Activated CD4-positive, alpha-beta T cell treated with anti-CD3 and anti-CD28 coated beads, Interleukin-2, amount 50 U/mL, for 4 hours (primary cell): ENCODE results near the gene NUP85.
"Not testable (repeated sequence)": the region's sequence is repeated elsewhere in the genome, so short reads cannot be mapped to it uniquely, and the experiment has no call there.

Experiments used
- DNase-seq, 2 experiments: peaks; one replicate each; pipeline ENCODE4 v3.0.0-alpha.2; 2020

The NUP85 gene, protein sequence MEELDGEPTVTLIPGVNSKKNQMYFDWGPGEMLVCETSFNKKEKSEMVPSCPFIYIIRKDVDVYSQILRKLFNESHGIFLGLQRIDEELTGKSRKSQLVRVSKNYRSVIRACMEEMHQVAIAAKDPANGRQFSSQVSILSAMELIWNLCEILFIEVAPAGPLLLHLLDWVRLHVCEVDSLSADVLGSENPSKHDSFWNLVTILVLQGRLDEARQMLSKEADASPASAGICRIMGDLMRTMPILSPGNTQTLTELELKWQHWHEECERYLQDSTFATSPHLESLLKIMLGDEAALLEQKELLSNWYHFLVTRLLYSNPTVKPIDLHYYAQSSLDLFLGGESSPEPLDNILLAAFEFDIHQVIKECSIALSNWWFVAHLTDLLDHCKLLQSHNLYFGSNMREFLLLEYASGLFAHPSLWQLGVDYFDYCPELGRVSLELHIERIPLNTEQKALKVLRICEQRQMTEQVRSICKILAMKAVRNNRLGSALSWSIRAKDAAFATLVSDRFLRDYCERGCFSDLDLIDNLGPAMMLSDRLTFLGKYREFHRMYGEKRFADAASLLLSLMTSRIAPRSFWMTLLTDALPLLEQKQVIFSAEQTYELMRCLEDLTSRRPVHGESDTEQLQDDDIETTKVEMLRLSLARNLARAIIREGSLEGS

DNA sequence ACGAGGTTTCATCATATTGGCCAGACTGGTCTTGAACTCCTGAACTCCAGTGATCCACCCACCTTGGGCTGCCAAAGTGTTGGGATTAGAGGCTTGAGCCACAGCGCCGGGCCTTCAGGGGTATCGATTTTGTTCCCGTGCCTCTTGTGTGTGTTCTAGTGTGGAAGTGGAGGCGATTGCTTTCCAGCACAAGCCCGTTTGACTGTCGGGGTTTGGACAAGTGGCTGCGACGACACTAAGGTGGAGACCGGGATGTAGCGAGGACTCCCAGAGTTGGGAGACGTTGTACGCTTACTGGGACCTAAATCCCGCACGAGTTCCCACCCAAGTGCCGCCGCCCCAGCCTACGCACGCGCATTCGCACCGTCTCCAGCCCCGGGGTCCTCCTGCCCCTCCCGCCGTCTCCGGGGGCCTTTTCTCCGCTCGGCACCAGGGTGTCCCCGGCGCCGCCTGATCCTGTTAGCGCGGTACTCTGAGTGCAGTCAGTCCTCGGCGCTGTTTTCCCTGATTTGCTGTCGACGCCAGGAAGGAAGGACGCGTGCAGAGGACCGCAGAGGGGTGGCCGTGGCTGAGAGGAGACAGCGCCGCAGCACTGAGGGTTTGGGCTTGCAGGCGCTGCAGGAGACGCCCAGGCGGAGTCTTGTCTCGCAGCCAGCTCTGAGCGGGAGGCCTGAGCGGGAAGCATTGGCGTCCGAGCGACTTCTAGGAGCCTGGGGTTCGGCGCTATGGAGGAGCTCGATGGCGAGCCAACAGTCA is at the start of gene NUP85:
NUP85 (plus strand) TSS at position 643 of the 756 bp plus-strand sequence; CDS start at position 726, 83 bp downstream.
- peak; percentile 89 to 90 for DNase-seq

DNA sequence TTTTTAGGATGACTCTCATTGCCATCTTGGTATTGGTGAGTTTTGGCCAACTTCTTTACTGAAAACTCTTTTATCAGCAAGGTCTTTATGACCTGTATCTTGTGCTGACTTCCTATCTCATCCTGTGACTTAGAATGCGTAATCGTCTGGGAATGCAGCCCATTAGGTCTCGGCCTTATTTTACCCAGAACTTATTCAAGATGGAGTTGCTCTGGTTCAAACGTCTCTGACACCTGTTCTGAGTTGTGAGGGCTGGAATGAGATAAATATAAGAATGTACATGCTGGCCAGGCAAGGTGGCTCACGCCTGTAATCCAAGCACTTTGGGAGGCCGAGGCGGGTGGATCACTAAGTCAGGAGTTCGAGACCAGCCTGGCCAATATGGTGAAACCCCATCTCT is 47.0 kb upstream of the NUP85 start:
- not testable (repeated sequence) for DNase-seq

DNA sequence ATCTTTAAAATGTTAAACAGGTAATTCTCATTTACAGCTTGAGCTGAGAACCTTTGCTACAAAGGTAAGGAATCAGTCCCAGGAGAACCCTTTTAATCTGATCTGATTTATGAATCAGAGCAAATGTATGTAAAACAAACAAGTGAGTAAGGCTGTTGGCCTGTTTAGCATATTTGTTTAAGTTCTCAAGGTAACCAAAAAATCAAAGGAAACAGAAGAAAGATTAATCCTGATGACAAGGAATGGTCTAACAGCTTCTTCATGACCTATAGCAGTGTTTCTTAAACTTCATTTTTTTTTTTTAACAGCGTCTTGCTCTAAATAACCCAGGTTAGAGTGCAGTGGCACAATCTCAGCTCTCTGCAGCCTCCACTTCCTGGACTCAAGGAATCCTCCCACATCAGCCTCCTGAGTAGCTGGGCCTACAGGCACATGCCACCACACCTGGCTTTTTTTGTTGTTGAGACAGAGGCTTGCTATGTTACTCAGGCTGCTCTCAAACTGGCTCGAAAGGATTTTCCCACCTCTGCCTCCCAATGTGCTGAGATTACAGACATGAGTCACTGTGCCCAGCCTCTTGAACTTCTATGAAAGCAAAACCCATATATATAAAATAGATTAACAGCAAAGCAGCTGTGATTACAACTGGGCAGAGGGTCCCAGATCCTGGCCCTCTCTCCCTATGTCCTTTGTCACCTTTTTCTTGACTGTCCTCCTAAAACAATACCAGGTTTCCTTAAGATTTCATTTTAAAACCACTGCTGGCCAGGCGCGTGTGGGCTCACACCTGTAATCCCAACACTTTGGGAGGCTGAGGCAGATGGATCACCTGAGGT is 46.1 kb upstream of the NUP85 start:
- DNase-seq, result no peak

DNA sequence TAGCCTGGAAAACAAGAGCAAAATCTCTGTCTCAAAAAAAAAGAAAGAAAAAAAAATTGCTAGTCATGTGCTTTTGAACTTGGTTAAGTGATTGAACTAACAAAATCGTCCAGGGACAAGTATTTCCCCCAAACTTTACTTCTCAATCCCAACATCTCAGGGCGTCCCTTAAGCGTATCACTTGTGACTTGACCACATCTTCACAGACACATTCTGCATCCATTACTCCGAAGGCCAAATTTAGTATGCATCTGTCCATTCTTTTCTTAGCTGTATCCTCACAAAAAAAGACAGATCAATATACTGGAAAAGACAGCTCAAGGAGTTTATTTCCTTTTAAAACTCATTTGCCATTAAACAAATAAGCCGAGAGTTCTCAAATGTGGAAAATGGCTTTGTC is 45.3 kb upstream of the NUP85 start:
- no peak for DNase-seq

DNA sequence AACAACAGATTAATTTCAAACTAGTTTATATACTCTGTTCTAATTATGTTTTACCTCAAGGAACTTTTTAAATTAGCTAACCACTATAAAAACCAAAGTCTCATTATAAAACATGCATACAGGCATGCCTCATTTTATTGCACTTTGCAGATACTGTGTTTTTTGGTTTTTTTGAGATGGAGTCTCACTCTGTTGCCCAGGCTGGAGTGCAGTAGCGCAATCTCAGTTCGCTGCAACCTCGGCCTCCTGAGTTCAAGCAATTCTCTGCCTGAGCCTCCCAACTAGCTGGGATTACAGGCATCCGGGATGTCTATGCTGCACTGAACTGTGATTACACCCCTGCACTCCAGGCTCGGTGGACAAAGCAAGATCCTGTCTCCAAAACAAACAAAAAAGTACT is 42.4 kb upstream of the NUP85 start:
- DNase-seq, result no peak

DNA sequence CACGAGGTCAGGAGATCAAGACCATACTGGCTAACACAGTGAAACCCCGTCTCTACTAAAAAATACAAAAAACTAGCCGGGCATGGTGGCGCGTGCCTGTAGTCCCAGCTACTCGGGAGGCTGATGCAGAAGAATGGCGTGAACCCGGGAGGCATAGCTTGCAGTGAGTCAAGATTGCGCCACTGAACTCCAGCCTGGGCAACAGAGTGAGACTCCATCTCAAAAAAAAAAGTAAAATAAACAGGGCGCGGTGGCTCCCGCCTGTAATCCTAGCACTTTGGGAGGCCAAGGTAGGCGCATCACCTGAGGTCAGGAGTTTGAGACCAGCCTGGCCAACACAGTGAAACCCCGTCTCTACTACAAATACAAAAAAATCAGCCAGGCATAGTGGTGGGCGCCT is 40.9 kb upstream of the NUP85 start:
- not testable (repeated sequence) for DNase-seq

DNA sequence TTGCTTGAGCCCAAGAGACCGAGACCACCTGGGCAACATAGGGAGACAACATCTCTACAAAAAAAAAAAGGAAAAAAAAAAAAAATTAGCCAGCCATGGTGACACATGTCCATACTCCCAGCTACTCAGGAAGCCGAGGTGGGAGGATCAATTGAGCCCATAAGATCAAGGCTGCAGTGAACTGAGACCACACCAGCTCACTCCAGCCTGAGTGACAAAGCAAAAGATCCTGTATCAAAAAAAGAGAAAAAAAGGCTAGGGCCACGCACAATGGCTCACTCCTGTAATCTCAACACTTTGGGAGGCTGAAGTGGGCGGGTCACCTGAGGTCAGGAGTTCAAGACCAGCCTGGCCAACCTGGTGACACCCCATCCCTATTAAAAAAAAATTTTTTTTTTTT is 36.5 kb upstream of the NUP85 start:
- no peak for DNase-seq

DNA sequence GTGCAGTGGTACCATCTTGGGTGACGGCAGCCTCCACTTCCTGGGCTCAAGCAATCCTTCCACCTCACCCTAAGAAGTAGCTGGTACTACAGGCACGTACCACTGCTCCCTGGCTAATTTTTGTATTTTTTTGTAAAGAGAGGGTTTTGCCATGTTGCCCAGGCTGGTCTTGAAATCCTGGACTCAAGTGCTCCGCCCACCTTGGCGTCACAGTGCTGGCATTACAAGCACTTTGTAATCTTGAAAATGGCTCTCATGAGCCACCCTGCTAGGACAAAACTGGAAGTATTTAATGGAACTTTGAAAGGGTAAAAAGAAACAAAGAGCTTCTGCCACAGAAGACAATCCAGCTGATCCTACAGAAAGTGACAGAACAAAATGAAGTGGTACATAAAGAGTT is 32.0 kb upstream of the NUP85 start:
- no peak for DNase-seq

DNA sequence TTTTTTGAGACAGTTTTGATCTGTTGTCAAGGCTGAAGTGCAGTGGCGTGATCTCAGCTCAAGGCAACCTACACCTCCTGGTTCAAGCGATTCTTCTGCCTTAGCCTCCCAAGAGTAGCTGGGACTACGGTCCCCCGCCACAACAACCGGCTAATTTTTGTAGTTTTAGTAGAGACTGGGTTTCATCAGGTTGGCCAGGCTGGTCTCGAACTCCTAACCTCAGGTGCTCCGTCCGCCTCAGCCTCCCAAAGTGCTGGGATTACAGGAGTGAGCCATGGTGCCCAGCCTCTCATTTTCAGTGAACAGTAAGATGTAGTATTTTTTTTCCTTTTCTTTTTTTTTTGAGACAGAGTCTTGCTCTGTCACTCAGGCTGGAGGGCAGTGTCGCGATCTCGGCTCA is 30.5 kb upstream of the NUP85 start:
- DNase-seq, result no peak

DNA sequence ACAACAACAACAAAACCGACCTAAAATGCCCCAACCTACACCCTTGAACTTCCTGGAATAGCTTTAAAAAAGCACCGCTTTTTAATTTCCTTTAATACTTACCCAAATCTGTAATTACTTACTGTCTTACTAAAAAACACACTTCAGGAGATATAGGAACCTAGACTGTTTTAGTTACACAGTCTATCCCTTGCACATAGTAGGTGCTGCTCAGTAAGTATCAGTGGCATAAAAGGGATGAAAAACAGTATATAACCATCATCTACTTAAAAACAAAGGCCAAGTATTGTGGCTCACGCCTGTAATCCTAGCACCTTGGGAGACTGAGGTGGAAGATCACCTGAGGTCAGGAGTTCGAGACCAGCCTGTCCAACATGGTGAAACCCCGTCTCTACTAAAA is 28.9 kb upstream of the NUP85 start:
- DNase-seq, result no peak

DNA sequence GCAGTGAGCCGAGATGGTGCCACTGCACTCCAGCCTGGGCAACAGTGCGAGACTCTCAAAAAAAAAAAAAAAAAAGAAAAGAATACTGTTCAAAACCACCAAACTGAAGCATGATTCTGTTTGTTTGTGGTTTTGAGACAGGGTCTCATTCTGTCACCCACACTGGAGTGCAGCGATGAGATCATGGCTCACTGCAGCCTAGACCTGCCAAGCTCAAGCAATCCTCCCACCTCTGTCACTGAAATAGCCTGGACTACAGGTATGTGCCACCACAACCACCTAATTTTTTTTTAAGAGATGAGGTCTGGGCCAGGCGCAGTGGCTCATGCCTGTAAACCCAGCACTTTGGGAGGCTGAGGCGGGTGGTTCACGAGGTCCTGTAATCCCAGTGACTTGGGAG is 27.0 kb upstream of the NUP85 start:
- DNase-seq, result no peak

DNA sequence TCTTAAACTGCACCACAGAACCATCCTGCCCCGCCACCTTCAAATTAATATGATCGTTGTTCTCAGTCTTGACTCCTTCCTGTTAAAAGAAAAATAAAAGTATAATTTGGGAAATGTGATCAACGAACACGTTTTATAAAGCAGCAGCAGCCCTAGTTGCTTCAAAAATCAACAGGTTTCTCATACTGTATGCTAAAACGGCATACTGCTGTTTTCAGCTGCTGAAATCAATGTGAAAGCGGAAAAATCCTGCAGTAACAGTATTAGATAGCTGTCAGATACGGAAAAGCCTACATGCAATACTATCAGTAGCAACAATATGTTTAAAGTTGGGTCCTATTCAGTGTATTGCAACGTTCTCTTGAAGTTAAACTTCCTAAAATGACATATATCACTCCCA is 24.4 kb upstream of the NUP85 start:
- no peak for DNase-seq

DNA sequence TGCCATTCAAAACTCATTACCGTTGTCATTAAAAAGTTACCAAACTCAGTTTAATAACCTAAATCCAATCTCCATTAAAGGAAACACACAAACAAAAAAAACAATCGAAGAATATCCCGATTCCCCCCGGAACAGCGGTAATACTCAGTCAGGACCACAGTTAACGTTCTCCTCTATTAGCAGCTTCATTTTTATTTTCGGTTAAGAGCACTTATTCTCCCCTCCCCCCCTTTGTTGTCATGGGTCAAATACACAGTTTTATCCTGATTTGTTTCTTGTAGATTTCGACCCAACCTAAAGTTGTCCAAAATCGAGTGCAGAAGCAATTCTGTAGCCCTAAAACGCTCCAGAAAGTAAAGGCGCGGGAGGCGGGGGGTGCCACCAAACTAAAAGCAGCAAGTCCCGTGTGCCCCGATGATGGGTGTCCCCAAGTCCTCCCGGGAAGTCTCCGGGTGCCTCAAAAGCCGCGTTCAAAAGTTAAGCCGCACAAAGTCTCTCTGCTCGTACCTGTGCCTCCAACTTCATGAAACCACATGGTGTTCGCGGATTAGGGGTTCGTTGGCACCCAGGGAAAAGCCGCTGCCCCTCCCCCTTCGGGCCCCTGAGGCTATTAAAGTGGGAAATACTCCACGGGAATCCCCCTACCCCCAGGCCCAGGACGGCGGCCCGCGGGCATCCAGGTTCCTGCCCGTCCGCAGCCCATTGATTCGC is 23.7 kb upstream of the NUP85 start:
- DNase-seq, result peak; percentile 20 to 25

DNA sequence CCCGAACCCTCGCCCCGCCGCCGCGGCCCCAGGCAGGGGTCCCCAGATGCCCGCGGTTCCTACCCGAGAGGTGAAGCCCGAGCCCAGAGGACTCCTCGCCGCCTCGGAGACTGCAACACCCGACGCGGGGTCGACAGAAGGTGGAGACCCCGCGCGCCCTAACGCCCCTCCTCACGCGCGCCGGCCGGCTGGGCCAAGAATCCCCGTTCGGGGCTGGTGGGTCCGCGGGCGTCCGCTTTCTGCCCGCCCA is 23.2 kb upstream of the NUP85 start:
- DNase-seq, result no peak

DNA sequence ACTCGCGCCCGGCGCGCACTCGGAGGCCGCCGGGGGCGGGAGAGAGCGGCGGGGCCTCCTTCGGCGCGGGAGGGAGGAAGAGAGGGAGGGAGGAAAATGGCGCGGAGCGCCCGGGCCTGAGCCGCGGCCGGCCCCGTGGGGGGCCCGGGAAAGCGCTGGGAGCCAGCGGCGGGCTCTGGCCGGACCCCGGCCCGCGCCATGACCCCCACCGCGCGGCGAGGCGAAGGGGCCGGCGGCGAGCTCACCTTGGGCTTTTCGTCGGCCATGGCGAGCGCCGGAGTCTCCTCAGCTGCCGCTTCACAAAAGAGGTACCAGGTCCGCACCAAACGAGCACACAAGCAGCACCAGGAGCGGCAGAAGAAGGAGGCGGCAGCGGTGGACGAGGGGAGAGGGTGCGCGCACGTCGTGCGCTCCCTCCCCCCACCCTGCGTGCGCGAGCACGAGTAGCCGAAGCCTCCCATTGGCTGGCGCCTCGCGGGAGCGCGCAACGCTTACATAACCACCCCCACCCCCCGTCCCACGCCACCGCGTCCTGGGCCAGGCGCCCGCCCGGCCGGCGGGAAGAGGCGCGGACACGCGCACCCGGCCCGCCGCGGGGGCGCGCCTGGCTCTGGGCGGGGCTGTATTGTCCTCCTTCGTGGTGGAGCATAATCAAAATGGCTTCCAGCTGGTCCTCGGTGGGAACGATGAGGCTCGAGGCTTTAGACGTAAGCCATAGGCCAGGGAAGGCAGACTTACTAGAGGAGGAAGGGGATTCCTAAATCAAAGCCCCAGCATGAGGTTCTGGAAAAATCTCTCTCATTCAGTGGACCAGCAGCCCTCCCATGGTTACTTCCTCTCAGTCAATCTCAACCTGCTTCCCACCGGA is 22.7 kb upstream of the NUP85 start, which contains the start of gene SUMO2:
SUMO2 (minus strand) TSS at position 391 of the 868 bp plus-strand sequence; CDS start at position 266, 125 bp downstream.
- DNase-seq, result peak; percentile 94 to 95

DNA sequence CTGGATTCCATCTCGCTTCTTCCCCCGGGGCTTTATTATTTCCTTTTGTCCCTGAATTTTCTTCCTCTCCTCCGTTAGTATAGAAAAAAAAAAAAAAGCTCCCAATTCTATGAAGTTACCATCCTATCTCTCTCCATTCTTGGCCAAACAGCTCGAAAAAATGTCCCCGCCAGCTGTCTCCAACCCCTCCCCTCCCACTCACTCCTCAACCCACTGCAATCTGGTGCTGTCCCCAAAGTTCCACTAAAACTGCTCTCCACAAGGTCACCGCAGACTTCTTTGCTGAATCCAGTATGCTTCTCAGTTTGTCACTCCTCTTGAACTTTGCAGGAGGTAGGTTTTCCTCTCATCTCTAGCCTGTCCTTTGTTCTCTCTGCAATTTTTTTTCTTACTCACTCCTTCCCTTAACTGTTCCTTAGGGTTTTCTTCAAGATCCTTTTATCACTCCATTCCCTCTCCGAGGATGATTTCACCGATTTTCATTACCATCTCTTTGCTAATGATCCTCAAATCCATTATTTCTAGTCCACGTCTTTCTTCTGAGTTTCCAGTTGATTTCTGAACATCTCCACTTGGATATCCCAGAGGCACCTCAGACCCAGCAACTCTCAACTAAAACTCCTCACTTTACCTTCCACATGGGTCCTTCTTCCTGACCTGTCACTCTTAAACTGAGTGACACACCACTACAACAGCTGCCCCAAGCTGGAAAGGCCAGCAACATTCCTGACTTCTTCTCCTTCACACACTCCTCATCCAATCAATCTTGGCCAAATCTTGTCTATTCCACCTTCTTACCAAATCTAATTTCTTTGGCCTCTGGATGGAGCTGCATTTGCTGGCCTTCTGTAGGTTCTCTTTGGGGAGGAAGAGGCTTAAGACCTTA is 21.2 kb upstream of the NUP85 start:
- DNase-seq, result no peak

DNA sequence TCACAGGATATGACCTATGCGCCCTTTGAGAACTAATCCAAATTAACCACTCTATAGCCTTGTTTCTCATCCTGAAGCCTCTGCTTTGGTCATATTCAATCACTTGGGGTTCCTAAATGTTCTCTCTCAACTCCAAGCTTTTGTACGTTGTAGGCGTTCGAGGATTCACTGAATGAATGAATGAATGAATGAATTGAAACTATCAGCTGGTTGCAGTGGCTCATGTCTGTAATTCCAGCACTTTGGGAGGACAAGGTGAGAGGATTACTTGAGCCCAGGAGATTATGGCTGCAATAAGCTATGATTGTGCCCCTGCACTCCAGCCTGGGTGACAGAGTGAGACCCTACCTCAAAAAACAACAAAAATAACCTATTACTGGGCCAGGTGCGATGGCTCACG is 16.9 kb upstream of the NUP85 start:
- no peak for DNase-seq

DNA sequence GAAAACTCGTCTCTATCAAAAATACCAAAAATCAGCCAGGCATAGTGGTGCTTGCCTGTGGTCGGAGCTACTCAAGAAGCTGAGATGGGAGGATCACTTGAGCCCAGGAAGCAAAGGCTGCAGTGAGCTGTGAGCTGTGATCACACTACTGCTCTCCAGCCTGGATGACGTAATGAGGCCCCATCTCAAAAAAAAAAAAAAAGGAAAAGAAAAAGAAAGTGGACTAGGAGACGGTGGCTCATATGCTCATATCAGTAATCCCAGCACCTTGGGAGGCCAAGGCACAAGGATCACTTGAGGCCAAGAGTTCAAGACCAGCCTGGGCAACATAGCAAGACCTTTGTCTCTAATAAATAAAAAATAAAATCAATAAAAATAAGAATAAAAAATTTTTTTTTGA is 13.9 kb upstream of the NUP85 start:
- DNase-seq, result no peak

DNA sequence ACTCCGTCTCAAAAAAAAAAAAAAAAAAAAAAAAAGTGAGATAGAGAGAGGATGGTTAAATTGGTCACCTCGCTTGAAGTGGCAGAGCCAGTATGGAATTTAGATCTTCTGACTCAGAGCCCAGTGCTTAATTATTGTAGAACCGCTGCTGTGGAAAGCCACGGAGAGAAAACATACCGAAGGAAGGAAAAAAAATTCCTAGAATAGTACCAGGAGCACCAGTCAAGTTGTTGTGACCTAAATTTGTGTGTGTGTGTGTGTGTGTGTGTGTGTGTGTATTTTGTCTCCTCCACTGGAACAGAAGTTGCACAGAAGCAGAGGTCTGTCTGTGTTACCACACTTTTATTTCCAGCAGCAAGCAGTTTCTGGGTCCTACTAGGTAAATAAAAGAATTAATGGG is 10.6 kb upstream of the NUP85 start:
- no peak for DNase-seq

DNA sequence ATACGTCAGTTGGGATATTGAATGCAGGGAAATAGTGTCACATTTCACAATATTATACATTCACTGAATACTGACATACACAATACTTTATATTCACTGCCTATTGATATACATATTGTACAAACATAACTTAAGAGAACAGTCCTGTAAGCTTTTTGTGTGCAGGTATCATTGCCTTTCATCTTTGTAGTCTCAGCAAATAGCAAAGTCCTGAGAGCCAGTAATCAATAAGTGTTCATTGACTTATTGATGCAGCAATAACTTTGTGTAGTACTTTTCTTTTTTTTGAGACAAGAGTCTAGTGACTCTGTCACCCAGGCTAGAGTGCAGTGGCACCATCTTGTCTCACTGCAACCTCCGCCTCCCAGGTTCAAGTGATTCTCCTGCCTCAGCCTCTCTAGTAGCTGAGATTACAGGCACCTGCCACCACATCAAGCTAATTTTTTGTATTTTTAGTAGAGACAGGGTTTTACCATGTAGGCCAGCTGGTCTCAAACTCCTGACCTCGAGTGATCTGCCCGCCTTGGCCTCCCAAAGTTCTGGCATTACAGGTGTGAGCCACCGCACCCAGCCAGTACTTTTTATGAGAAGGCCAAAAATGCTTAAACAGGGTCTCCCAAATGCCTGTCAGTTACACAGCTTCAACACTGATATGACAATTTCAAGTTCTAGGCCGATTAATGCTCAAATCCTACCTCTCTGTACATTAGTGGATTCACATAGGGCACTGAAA is 5.4 kb upstream of the NUP85 start:
- DNase-seq, result no peak
